ENCODE data around the gene CWC27.

CWC27 gene

DNA sequence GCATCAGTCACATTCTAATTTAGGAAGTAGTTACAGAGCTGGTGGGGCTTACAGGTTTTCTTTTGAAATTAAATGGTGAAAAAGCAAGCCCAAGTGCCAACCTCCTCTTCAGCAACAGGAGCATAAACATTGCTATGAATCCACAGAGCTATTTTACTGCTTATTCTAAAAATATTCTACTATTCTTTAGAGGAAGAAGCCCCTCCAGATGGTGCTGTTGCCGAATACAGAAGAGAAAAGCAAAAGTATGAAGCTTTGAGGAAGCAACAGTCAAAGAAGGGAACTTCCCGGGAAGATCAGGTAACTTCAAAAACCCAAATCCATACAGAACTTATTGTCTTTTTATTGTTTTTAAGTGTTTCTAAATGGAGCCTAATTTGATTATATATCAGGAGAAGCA is 202.8 kb downstream of the CWC27 start:
- in situ Hi-C loops (cut with MboI; ENCODE audit: low sequenced_read_pairs) = no loop called here

DNA sequence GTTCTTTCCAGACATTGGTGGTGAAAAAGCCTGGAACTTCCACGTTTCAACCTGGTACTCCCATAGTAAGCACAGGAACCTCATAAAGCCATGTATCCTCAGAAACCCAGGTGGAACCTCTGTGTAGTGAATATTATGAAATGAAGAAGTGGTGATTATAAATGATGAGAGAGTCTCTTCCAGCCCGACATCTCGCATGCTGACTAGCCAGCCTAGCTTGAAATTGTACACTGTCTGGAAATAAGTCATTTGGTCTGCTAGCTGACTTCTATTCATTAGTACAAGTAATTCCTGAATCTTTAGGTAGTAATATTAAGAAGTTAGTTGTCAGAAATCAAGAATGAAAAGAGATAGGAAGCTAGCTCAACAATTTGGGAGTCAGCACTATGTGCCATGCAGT is 203.3 kb downstream of the CWC27 start:
- in situ Hi-C loops (cut with MboI; ENCODE audit: low sequenced_read_pairs) = no loop called here

DNA sequence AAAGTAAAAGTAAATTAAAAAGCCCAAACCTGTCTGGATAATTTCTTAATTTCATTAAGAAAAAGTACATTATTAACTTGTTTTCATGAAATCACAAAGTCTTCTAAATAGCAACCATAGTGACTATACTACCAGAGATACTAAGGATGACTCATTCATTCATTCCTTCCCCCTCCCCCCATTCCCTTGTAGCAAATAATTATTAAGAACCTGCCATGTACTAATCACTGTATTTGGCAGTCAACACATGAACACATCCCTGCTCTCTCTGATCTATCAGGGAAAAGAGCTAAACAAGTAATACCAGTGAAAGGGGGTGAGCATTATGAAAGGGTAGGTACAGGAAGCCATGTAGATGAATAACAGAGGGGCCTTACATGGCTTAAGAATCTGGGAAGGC is 203.9 kb downstream of the CWC27 start:
- in situ Hi-C loops (cut with MboI; ENCODE audit: low sequenced_read_pairs) = no loop called here

DNA sequence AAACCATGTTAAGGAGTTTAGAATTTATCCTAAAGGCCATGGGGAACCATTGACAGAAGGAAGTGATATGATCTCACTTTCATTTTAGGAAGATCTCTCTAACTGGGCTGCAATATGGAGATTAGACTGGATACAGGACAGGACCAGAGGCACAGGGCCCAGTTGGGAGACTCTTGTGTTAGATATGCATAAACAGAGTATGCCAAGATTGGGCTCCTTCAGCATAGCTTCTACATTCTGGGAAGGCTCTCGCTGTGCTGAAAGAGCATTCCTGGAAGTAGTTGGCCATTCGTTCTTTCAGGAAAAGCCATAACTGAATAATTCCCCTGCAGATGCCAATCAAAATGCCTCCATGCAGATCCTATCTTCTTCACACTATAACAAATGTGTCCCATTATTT is 204.5 kb downstream of the CWC27 start:
- in situ Hi-C loops (cut with MboI; ENCODE audit: low sequenced_read_pairs) = no loop called here

DNA sequence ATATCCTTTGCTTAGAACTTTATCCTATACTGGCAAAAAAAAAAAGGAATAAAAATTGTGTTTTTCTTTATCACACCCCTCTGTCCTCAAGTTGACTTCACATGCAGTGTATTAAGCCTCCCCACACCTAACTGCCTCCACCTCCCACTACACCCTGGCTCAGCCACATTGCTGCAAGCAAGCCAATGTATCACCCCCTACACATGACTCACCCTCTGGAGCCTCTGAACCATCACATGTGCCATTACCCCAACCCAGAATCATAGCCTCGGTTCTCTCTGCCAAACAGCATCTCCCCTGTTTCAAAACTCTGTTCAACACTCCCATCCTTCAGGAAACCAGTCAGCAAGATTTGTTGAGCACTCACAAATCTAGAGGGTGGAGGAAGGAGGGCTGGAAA is 209.0 kb downstream of the CWC27 start:
- in situ Hi-C loops (cut with MboI; ENCODE audit: low sequenced_read_pairs) = no loop called here

DNA sequence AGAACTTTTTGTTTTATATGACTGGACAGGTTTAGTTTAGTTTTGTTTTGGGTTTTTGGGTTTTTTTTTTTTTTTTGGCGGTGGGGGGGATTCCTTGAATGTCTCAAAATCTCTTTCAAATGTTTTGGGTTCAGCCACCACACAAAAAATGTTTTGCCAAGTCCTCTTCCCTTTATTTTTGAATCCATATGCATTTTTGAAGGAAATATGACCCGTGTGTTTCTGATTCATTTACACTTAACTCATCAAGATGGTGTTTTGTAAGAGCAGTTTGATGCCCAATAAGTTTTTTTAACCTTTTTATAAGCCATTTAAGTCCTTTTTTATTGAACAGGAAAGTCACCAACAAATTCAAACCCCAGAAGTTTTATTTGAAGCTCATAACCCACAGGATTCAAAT is 209.8 kb downstream of the CWC27 start:
- in situ Hi-C loops (cut with MboI; ENCODE audit: low sequenced_read_pairs) = no loop called here

DNA sequence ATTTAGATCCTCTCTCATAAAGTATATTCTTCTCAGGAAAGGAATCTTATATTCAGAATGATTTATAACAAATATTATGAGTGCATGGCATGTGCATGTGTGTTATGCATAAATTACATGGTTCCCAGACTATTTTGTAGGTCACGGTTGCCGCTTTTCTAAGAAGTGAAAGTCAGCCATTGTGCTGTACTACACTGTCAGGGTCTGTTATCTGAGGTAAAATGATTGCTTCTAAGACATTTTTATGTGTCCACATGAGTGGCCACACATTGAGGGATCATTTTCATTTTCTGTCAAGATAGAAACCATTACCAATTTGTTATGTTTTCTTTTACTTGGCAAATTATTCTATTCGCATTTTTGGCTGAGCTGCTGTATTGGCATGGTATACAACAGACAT is 210.8 kb downstream of the CWC27 start:
- in situ Hi-C loops (cut with MboI; ENCODE audit: low sequenced_read_pairs) = no loop called here

DNA sequence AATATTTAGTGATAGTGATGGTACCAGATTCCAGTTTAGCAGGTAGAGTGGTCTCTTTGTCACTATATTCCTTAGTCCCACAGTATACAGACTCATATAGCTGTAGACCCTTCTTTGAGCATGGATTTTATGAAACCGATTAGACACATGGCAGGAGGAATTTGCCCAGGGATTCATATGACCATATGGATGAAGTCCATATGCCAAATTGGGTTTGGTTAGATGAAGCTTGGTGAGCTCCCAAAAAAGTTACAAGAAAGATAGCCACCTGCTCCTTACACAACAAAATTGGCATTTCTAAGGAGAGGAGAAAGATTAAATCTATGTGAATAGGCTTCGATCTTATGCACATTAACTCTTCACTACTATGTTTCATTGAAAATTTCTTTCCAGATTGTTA is 211.4 kb downstream of the CWC27 start:
- in situ Hi-C loops (cut with MboI; ENCODE audit: low sequenced_read_pairs) = no loop called here

DNA sequence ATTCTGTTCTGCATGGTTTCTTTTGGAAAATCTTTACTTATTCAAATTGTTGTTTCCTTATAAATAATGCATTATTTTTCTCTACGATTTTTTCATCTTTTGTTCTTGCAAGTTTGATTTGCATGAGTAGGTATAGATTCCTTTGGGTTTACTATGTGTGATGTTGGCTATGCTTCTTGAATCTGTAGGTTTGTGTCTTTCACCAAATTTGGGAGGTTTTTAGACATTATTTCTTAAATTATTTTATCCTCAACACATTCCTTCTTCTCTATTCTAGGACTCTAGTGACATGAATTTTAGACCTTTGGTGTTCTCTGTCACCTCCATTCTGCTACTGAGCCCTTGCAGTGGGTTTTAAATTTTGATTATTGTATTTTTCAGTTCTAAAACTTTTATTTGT is 219.0 kb downstream of the CWC27 start:
- in situ Hi-C loops (cut with MboI; ENCODE audit: low sequenced_read_pairs) = no loop called here

DNA sequence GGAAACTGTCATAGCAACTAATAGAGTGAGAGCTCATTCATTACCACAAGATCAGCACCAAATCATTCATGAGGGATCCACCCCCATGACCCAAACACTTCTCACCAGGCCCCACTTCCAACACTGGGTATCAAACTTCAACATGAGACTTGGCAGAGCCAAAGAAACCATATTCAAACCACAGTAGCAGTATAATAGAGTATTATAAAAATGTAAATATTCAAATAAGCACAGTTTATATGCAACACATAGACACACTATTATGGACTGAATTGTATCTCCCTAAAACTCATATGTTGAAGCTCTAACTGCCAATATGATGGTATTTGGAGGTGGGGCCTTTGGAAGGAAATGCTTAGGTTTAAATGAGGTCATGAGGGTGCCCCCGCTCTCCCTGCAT is 240.5 kb downstream of the CWC27 start:
- in situ Hi-C loops (cut with MboI; ENCODE audit: low sequenced_read_pairs) = no loop called here

DNA sequence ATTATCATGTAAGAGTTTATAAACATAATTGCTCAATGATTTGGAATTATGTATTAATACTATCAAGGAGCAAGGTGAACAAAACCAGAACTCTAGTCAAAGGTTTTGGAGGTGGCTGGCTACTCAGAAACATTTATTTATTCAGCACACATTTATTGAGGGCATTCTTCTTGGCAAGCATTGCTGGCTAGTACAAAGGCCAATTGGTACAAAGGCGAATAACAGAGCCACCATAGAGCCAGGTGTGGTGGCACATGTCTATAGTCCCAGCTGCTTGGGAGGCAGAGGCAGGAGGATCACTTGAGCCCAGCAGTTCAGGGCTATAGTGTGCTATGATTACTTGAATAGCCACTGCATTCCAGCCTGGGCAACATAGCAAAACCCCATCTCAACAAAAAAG is 242.1 kb downstream of the CWC27 start:
- in situ Hi-C loops (cut with MboI; ENCODE audit: low sequenced_read_pairs) = no loop called here

DNA sequence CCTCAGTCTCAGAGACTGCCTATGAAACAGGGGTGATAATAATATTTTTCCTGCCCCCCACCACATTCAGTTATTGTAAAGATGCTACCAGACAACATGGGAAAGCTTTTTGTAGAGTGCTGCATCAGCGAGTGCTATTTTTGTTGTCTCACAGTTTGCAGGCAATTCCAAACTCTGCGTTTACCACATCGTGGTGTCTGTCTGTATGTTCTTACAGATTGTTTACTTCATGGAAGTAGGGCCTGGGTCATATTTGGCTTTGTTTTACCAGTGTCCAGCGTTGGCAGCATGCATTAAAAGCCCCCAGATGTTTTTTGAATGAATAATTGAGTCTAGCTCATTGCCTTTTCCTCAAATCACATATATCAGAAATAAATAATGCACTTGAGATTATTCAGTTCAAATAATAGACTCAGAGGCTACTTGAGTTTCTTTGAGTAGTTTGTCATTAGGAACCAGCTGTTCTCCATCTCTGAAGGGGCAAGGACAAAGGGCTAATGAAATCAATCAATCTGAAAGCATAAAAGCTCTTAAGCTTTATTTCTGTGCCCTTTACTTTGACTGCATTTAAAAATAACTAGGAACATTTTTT is 243.7 kb downstream of the CWC27 start:
- in situ Hi-C loops (cut with MboI; ENCODE audit: low sequenced_read_pairs) = no loop called here

DNA sequence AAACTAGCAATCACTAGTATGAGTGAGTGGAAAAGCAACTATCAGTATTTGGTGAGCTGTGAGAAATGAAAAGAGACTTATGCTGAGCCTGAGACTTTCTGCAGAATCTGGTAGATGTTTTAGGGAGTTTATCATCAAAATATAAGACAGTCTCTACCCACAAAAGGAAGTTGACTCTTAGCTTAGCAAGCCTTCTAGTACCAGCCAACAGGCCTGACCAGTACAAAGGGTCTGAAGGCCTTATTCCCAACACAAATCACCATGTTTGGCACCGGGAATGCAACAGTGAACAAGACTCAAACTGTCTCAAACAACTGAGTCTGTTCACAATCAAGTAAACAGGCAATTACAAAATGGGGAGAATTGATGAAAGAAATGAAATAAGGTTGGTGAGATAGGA is 244.4 kb downstream of the CWC27 start:
- in situ Hi-C loops (cut with MboI; ENCODE audit: low sequenced_read_pairs) = no loop called here

DNA sequence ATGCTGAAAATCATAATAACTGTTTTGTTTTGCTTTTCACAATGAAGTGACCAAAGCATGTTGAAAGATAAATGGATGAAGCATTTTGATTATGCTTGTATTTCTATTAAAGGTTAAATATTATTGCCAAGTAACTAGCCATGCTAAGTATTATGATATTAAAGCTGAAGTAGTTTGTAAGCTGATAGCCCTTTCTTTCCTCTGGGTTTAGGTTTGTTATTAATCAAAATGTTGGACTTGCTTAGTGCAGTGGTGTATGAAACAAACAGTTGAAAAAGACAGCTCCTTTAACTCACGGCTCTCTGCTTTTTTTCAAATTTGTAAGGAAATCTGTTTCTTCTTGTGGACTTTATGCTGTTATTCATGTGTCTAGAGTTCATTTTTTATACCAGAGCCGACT is 246.0 kb downstream of the CWC27 start:
- in situ Hi-C loops (cut with MboI; ENCODE audit: low sequenced_read_pairs) = no loop called here

DNA sequence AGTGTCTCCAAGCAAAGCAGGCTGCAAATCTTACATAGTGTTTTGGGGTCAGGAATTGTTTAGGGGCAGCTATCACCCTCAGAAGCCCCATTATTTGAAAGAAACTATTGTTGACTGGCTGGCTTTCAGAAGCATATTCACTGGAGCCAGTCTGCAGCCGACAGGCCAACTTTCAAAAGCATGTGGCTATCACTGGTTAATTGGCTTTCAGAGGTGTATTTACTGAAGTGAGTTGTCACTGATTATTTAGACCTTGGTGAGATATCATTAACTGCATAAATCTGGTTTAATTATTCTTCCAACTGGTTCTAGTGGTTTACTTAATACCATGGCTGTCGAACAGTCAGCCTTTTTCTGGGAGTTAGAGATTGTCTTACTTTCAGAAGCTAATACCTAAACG is 247.0 kb downstream of the CWC27 start:
- in situ Hi-C loops (cut with MboI; ENCODE audit: low sequenced_read_pairs) = no loop called here

DNA sequence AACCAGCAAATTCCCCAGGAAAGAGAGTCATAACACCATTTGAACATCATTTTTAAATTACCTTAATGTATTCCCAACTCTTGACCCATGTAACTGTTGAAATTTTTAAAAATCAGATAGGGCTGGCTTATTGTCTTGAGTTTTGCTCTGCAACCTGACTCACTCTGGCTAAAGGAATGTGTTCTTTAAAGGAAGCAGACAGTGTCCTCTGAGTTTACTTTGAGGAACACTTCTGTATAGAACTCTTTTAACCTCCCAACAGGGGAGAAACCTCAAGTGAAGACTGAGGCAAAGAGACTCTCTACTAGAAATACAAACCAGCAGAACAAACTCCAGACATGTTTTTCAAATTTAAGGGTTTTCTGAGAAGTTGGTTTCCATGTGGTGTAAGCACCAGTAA is 248.9 kb downstream of the CWC27 start:
- in situ Hi-C loops (cut with MboI; ENCODE audit: low sequenced_read_pairs) = no loop called here

DNA sequence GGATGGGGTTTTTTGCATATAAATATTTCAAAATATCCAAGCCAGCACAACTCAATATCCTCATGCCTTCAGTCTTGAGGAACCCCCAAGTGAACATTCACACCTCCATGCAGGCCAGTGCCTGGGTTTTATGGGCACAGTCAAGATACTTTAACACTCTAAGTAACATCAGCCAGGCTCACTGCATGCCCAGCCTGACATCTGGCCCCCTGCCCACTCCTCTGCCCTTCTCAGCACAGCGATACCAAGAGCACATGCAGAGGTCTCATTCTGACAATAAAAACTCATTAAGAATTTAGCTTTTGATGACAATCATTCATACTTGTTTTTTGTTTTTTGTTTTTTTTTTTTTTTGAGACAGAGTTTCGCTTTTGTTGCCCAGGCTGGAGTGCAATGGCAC is 250.0 kb downstream of the CWC27 start:
- in situ Hi-C loops (cut with MboI; ENCODE audit: low sequenced_read_pairs) = no loop called here

DNA sequence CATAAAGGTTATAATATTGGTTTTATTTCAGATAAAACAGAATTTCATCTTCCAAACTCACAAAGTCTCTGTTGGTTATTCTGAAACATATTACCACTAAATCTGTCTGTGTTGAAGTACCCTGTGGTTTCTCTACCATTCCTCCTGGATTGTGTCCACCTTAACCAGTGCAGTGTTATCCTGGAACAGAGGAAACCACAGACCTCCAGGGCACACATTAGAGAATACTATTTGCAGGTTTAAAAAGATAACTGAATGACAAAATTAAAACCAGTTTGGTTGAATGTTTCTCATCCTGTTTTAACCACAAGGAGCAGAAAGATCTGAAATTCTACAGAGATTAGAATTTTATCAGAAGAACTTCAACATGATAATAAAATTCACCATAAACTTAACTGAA is 251.8 kb downstream of the CWC27 start:
- in situ Hi-C loops (cut with MboI; ENCODE audit: low sequenced_read_pairs) = no loop called here

DNA sequence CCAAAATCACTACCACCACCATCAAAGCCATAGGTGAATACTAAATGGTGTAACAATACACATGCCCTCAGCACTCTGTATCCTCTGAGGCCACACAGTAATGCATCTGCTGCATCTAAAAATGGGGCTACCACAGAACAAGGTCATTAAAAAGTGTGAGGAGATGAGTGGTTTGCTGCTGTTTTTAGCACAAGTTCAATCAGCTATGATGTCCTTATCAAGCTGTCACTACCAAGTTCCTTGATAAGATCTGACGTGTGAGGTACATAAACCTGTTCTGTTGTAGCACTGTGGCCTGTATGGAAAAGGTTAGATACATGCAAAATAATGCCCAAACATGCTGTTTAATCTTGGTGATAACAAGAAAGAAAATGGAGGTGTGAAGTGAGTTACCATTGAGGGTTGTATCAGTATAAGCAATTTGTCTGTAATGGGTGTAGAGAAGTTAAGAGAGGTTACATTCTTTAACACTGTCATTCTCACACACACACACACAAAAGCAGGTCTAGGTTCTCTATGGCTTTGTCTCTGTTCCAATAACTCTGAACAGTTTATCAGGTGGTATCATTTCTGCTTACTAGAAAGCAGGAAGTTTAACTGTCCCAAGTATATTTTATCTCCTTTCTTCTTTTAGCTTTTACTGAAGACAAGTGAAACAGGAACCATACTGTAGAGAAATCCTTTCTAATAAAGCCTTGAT is 252.9 kb downstream of the CWC27 start:
- in situ Hi-C loops (cut with MboI; ENCODE audit: low sequenced_read_pairs) = no loop called here

DNA sequence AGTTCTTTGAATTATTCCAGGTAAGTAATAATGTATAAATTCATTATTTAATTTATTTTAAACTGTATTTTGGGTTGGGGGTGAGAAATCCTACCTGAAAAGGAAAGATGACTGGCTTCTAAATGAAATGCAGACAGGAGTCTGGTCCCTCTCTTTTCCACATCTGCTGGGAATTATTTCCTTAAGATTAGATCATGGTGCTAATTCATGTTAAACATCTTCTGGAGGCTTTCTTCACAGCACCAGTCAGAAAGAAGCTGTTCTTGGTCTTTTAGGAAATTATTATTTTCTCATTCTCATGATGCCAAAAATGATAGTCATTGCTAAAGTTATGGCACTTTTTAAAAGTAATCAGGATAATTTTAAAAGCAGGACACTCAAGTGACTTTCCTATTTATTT is 254.2 kb downstream of the CWC27 start:
- in situ Hi-C loops (cut with MboI; ENCODE audit: low sequenced_read_pairs) = no loop called here

DNA sequence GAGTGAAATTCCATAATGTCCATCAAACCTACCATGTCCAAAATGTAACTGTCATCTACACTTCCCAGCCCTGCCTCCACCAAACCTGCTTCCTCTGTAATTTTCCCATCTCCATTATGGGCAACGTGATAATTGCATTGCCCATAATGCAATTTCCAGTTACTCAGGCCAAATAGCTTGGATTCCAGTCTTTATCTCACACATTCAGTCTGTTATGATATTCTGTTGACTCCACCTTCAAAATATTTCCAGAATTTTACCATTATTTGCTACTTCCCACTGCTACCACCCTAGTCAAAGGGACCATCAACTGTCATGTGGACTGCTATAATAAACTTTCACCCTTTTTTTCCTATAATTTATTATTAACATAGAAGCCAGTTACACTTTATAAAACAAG is 256.0 kb downstream of the CWC27 start:
- in situ Hi-C loops (cut with MboI; ENCODE audit: low sequenced_read_pairs) = no loop called here

DNA sequence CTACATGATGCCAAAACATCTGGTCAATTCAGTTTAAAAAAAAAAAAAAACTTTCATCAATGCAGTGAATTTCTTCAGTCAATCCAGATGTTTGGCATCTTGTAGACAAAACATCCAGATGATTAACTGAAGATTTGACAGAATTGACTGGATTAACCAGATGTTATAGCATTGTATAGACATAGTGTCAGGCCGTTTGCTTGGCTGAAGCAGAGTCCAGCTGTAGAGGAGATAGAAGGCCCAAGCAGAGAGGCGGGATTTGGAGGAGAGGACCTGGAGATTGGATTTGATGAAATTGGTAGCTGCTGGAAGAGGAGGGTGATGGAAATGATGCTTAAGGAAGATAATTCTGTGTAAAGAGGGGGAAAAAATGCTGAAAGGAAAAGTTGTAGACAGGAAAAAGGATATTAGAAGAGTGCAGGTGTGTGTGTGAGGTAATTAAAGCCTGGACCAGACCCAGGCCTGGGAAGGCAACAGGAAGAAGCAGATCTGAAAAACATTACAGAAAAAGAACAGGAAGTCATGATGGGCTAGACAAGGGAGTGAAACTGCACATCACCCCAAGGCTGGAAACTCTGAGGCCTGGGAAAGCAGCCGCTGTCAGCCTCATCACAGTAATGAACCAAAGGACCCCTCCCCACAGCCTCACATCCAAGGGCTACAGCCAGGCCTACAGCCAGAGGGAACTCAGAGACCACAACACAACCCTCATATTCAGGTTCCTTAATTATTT is 258.3 kb downstream of the CWC27 start:
- in situ Hi-C loops (cut with MboI; ENCODE audit: low sequenced_read_pairs) = no loop called here

Measured in HL-60/S4 (cell line).